ENCODE measurements around the gene CT45A9.
"Not testable (repeated sequence)": the region's sequence is repeated elsewhere in the genome, so short reads cannot be mapped to it uniquely, and the experiment has no call there.

CT45A9 gene

GRCh38 chrX:135871712-135872111 is at the start of gene CT45A9:
Gene CT45A9, minus strand, starts transcription at chrX:135871812. Its CDS starts 3,751 bp downstream, at chrX:135868061.
- not testable (repeated sequence) for DNase-seq

- DNase-seq, result not testable (repeated sequence)
Measured at GRCh38 chrX:135920516-135920915, 48.9 kb upstream of the CT45A9 start.

- DNase-seq, result no peak
Measured at GRCh38 chrX:135914404-135914803, 42.8 kb upstream of the CT45A9 start.

- DNase-seq, result no peak
Measured at GRCh38 chrX:135910251-135910650, 38.6 kb upstream of the CT45A9 start.

- no peak for DNase-seq
Measured at GRCh38 chrX:135893294-135893817, 21.7 kb upstream of the CT45A9 start, which contains the start of the genes CT45A10 and SAGE1. Gene CT45A10, minus strand, starts transcription at chrX:135893444. Its CDS starts 8,100 bp downstream, at chrX:135885344. Gene SAGE1, plus strand, starts transcription at chrX:135893716. Its CDS starts 2,527 bp downstream, at chrX:135896243.

- DNase-seq, result no peak
Measured at GRCh38 chrX:135892781-135893180, 21.2 kb upstream of the CT45A9 start.

GRCh38 chrX:135890087-135890585 is 18.5 kb upstream of the CT45A9 start:
- DNase-seq, result no peak

- peak; percentile 74 for DNase-seq
Measured at GRCh38 chrX:135888976-135889375, 17.4 kb upstream of the CT45A9 start.

GRCh38 chrX:135888230-135888629 is 16.6 kb upstream of the CT45A9 start:
- DNase-seq, result not testable (repeated sequence)

- not testable (repeated sequence) for DNase-seq
Measured at GRCh38 chrX:135882741-135883140, 11.1 kb upstream of the CT45A9 start.

- DNase-seq, result not testable (repeated sequence)
Measured at GRCh38 chrX:135854438-135854837, 17.2 kb downstream of the CT45A9 start, which contains the start of gene CT45A8. Gene CT45A8, minus strand, starts transcription at chrX:135854538. Its CDS starts 3,755 bp downstream, at chrX:135850783.

- DNase-seq, result not testable (repeated sequence)
Measured at GRCh38 chrX:135837180-135837579, 34.4 kb downstream of the CT45A9 start, which contains the start of gene CT45A7. Gene CT45A7, minus strand, starts transcription at chrX:135837280. Its CDS starts 3,747 bp downstream, at chrX:135833533.

GRCh38 chrX:135819912-135820311 is 51.7 kb downstream of the CT45A9 start, which contains the start of gene CT45A2:
Gene CT45A2, minus strand, starts transcription at chrX:135820012. Its CDS starts 3,747 bp downstream, at chrX:135816265.
- DNase-seq, result not testable (repeated sequence)

All from activated CD8-positive, alpha-beta memory T cell treated with anti-CD3 and anti-CD28 coated beads, Interleukin-2, amount 50 U/mL, for 48 hours (primary cell).